ENCODE data around the gene APOBEC3B. TPM values are rescaled to one million over a fixed set of nuclear protein-coding genes. Genes with fewer than 3 reads are reported as not detected.
A peak's percentile ranks its signal among the peaks of the same experiment; 100 is the strongest.
"Not testable (repeated sequence)": the region's sequence is repeated elsewhere in the genome, so short reads cannot be mapped to it uniquely, and the experiment has no call there.

Gene APOBEC3B
- total RNA-seq, 4 donors from 2014 or later: not detected

GRCh38 chr22:38971791-38972190, 10.4 kb upstream of the APOBEC3B start:
- Histone ChIP-seq H3K4me1 (no peaks in the 10 kb centered on the region), H3K27ac (no peak overlapping the region), H3K36me3 (no peaks in the 10 kb centered on the region), H3K27me3 (no peaks in the 10 kb centered on the region), H3K4me3 (no peak overlapping the region), H3K9me3 (no peaks in the 10 kb centered on the region)
- WGBS, 2 donors (ENCODE audit: low coverage in 1 of 2): 92 to 100% methylated on average over 1 to 3 of the region's 3 CpGs
- ATAC-seq: no peak
- TF ChIP-seq POLR2A (IDR thresholded peaks at IDR 0.05) (no peak), POLR2AphosphoS5 (IDR thresholded peaks at IDR 0.05) (no peak), EP300 (IDR thresholded peaks at IDR 0.05) (no peak), CTCF (IDR thresholded peaks at IDR 0.05) (no peak)

- no peak for ATAC-seq
- Histone ChIP-seq H3K27me3 (no peaks in the 10 kb centered on the region), H3K27ac (no peak overlapping the region), H3K36me3 (no peaks in the 10 kb centered on the region), H3K9me3 (no peaks in the 10 kb centered on the region), H3K4me1 (no peaks in the 10 kb centered on the region), H3K4me3 (no peak overlapping the region)
- TF ChIP-seq EP300 (IDR thresholded peaks at IDR 0.05): no peak
- no peak for TF ChIP-seq CTCF (IDR thresholded peaks at IDR 0.05)
- 84 to 90% methylated on average over 4 to 5 of the region's 5 CpGs for WGBS, 2 donors (ENCODE audit: low coverage in 1 of 2)
Observed at GRCh38 chr22:38972558-38972957, 9.6 kb upstream of the APOBEC3B start.

GRCh38 chr22:38973289-38974169, 8.6 kb upstream of the APOBEC3B start:
- no peak for ATAC-seq
- Histone ChIP-seq H3K4me3 (no peak overlapping the region), H3K9me3 (no peaks in the 10 kb centered on the region), H3K27me3 (no peaks in the 10 kb centered on the region), H3K36me3 (no peaks in the 10 kb centered on the region), H3K4me1 (no peaks in the 10 kb centered on the region), H3K27ac (no peak overlapping the region)
- TF ChIP-seq EP300 (IDR thresholded peaks at IDR 0.05) (no peak), CTCF (IDR thresholded peaks at IDR 0.05) (peak in 2 of 4 experiments; percentile 56 to 59), POLR2A (IDR thresholded peaks at IDR 0.05) (no peak), POLR2AphosphoS5 (IDR thresholded peaks at IDR 0.05) (no peak)
- 53 to 79% methylated on average over 3 to 13 of the region's 15 CpGs for WGBS, 2 donors (ENCODE audit: low coverage in 1 of 2)

GRCh38 chr22:38974170-38974825, 7.8 kb upstream of the APOBEC3B start:
- no peak overlapping the region for H3K4me3 ChIP-seq
- no peak for TF ChIP-seq POLR2A (IDR thresholded peaks at IDR 0.05)
- TF ChIP-seq EP300 (IDR thresholded peaks at IDR 0.05): no peak
- TF ChIP-seq CTCF (IDR thresholded peaks at IDR 0.05): no peak
- TF ChIP-seq POLR2AphosphoS5 (IDR thresholded peaks at IDR 0.05): no peak
- no peaks in the 10 kb centered on the region for H3K27me3 ChIP-seq
- H3K4me1 ChIP-seq: no peaks in the 10 kb centered on the region
- 54 to 79% methylated on average over 7 of the region's 18 CpGs for WGBS, 2 donors (ENCODE audit: low coverage in 1 of 2)
- H3K9me3 ChIP-seq: no peaks in the 10 kb centered on the region
- no peak for ATAC-seq
- no peak overlapping the region for H3K27ac ChIP-seq
- H3K36me3 ChIP-seq: no peaks in the 10 kb centered on the region

DNA sequence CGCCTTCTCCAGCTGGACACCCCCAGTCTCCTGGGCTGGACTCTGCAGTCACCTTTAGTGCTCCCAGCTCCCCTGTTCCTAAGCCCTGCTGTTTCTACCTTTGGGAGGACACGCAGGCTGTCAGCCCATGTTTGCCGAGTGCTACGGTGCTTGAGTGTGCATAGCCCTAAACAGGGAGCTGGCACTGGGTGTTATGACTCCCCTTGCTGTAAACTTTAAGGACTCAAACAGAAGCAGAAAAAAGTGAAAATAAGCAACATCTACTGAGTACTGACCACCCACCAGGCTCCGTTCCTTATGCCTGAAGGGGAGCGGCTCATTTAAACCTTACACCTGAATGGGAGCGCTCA, 7.3 kb upstream of the APOBEC3B start:
- ATAC-seq: no peak
- Histone ChIP-seq H3K4me1 (no peaks in the 10 kb centered on the region), H3K36me3 (no peaks in the 10 kb centered on the region), H3K4me3 (no peak overlapping the region), H3K9me3 (no peaks in the 10 kb centered on the region), H3K27me3 (no peaks in the 10 kb centered on the region), H3K27ac (no peak overlapping the region)
- TF ChIP-seq POLR2A (IDR thresholded peaks at IDR 0.05): no peak
- 78 to 92% methylated on average over 4 to 5 of the region's 7 CpGs for WGBS, 2 donors (ENCODE audit: low coverage in 1 of 2)

DNA sequence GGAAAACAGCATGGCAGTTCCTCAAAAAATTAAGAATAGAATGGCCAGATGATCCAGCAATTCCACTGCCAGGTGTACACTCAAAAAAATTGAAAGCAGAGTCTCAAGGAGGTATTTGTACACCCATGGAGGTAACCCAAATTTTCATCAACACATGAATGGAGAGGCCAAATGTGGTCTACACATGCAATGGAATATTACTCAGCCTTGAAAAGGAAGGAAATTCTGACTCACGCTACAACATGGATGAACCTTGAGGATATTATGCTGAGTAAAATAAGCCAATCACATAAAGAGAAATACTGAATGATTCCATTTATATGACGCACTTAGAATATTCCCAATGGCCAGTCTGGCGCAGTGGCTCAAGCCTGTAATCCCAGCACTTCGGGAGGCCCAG, 4.9 kb upstream of the APOBEC3B start:
- H3K4me1 ChIP-seq: peaks cover 0 to 17% (median 7%) of the 10 kb centered on the region in 3 donors
- not testable (repeated sequence) for H3K9me3 ChIP-seq, ATAC-seq, H3K36me3 ChIP-seq, H3K4me3 ChIP-seq, H3K27ac ChIP-seq, H3K27me3 ChIP-seq
- 90 to 91% methylated on average over 3 to 4 of the region's 4 CpGs for WGBS, 2 donors (ENCODE audit: low coverage in 1 of 2)

DNA sequence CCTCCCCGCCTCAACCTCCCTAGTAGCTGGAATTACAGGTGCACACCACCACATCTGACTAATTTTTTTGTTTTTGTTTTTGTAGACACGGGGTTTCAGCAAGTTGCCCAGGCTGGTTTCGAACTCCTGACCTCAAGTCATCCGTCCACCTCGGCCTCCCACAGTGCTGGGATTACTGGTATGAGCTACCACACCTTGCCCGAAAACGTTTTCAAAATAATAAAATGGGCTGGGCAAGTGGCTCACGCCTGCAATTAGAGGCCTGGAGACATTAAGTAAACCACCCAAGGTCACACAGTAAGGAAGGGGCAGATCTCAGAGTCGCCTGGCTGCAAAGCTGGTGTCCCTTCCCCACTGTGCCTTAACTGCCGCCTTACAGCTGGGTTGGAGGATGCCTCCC, 1.6 kb upstream of the APOBEC3B start:
- not testable (repeated sequence) for H3K4me3 ChIP-seq, ATAC-seq
- 58 to 67% methylated on average over 6 to 8 of the region's 10 CpGs for WGBS, 2 donors (ENCODE audit: low coverage in 1 of 2)

More for the DNA sequence above, 1.6 kb upstream of the APOBEC3B start:
- H3K27me3 ChIP-seq, H3K9me3 ChIP-seq, H3K36me3 ChIP-seq, H3K27ac ChIP-seq: not testable (repeated sequence)
- H3K4me1 ChIP-seq: peaks cover 0 to 24% (median 10%) of the 10 kb centered on the region in 3 donors
